ENCODE results near the gene TRIOBP.

The TRIOBP gene

GRCh38 chr22:37750596-37751162 is 53.8 kb downstream of the TRIOBP start:
- no peaks in the 10 kb centered on the region for H3K9me3 ChIP-seq (ENCODE audit: severe bottlenecking)
- H3K27me3 ChIP-seq (ENCODE audit: insufficient read depth, low read depth, severe bottlenecking), result no peaks in the 10 kb centered on the region
- H3K36me3 ChIP-seq, result no peaks in the 10 kb centered on the region; the same call in 1 of the 2 replicates
- no peak overlapping the region for H3K27ac ChIP-seq
- no peak for DNase-seq
- TF ChIP-seq CTCF (IDR thresholded peaks at IDR 0.05; ENCODE audit: low read depth, low read length), result no peak
- no peak overlapping the region for H3K4me3 ChIP-seq (ENCODE audit: low read depth, low read length)

GRCh38 chr22:37751449-37752188 is 54.8 kb downstream of the TRIOBP start:
- Histone ChIP-seq H3K4me3 (ENCODE audit: low read depth, low read length) (no peak overlapping the region), H3K36me3 (no peaks in the 10 kb centered on the region; the same call in 1 of the 2 replicates), H3K27me3 (ENCODE audit: insufficient read depth, low read depth, severe bottlenecking) (no peaks in the 10 kb centered on the region), H3K27ac (no peak overlapping the region), H3K9me3 (ENCODE audit: severe bottlenecking) (no peaks in the 10 kb centered on the region)
- TF ChIP-seq CTCF (IDR thresholded peaks at IDR 0.05; ENCODE audit: low read depth, low read length), result no peak
- DNase-seq, result no peak

GRCh38 chr22:37752189-37753087 is 55.6 kb downstream of the TRIOBP start:
- no peak for DNase-seq
- TF ChIP-seq CTCF (IDR thresholded peaks at IDR 0.05; ENCODE audit: low read depth, low read length), result no peak
- Histone ChIP-seq H3K36me3 (no peaks in the 10 kb centered on the region; the same call in 1 of the 2 replicates), H3K27me3 (ENCODE audit: insufficient read depth, low read depth, severe bottlenecking) (no peaks in the 10 kb centered on the region), H3K27ac (no peak overlapping the region), H3K9me3 (ENCODE audit: severe bottlenecking) (no peaks in the 10 kb centered on the region), H3K4me3 (ENCODE audit: low read depth, low read length) (no peak overlapping the region)

- Histone ChIP-seq H3K4me3 (ENCODE audit: low read depth, low read length) (no peak overlapping the region), H3K27me3 (ENCODE audit: insufficient read depth, low read depth, severe bottlenecking) (no peaks in the 10 kb centered on the region), H3K36me3 (peaks cover 4% of the 10 kb centered on the region), H3K9me3 (ENCODE audit: severe bottlenecking) (no peaks in the 10 kb centered on the region), H3K27ac (no peak overlapping the region)
- no peak for TF ChIP-seq CTCF (IDR thresholded peaks at IDR 0.05; ENCODE audit: low read depth, low read length)
- DNase-seq, result no peak
Measured at GRCh38 chr22:37753746-37754145, 56.9 kb downstream of the TRIOBP start.

- no peak overlapping the region for H3K27ac ChIP-seq
- no peak for DNase-seq
- no peaks in the 10 kb centered on the region for H3K27me3 ChIP-seq (ENCODE audit: insufficient read depth, low read depth, severe bottlenecking)
- no peak for TF ChIP-seq CTCF (IDR thresholded peaks at IDR 0.05; ENCODE audit: low read depth, low read length)
- no peaks in the 10 kb centered on the region for H3K9me3 ChIP-seq (ENCODE audit: severe bottlenecking)
- no peak overlapping the region for H3K4me3 ChIP-seq (ENCODE audit: low read depth, low read length)
- peaks cover 10% of the 10 kb centered on the region for H3K36me3 ChIP-seq
Measured at GRCh38 chr22:37757663-37758062, 60.8 kb downstream of the TRIOBP start.

Data from WERI-Rb-1 (cell line).